ENCODE measurements around the gene KLHL8. TPM values are rescaled to one million over a fixed set of nuclear protein-coding genes. Genes with fewer than 3 reads are reported as not detected.

The KLHL8 gene
- total and polyA plus RNA-seq, 2 donors (not counting 1 experiment from before 2014, with no cell fraction given) = 2.3 to 14.3 TPM

GRCh38 chr4:87171944-87172343 lies 48.5 kb downstream of the KLHL8 start:
- Mint-ChIP-seq H3K4me3 (no peak overlapping the region), H3K9me3 (ENCODE audit: insufficient read depth) (no peaks in the 10 kb centered on the region), H3K27ac (no peak overlapping the region), H3K4me1 (no peaks in the 10 kb centered on the region), H3K27me3 (no peaks in the 10 kb centered on the region)
- Histone ChIP-seq H3K27ac (ENCODE audit: low read length in 2 of 2) (no peak overlapping the region), H2AFZ (ENCODE audit: insufficient read depth, low read depth, low read length, poor library complexity, severe bottlenecking) (no peak overlapping the region), H3K36me3 (replicated peaks in 1 of 2; ENCODE audit: control extremely low read depth in 1 of 2, control insufficient read depth in 1 of 2, extremely low read depth in 1 of 2, insufficient read depth in 2 of 2, low read length in 1 of 2) (peaks cover 3% of the 10 kb centered on the region in 2 experiments), H3K27me3 (replicated peaks in 1 of 4; ENCODE audit: control extremely low read depth in 1 of 4, control insufficient read depth in 3 of 4, insufficient read depth in 4 of 4, low read length in 3 of 4) (no peaks in the 10 kb centered on the region), H3K4me1 (ENCODE audit: control insufficient read depth in 2 of 2, insufficient read depth in 2 of 2, low read length in 2 of 2) (no peaks in the 10 kb centered on the region), H3K9me3 (ENCODE audit: control extremely low read depth in 1 of 3, control insufficient read depth in 2 of 3, insufficient read depth in 1 of 3, low read length in 2 of 3) (no peaks in the 10 kb centered on the region), H3K4me3 (ENCODE audit: control extremely low read depth in 1 of 5, extremely low read depth in 1 of 5, insufficient read depth in 1 of 5, low read depth in 2 of 5, low read length in 4 of 5) (no peak overlapping the region), H3K9ac (ENCODE audit: low read length) (no peak overlapping the region), H3K79me2 (ENCODE audit: control insufficient read depth, insufficient read depth, low read length) (no peaks in the 10 kb centered on the region), H4K20me1 (ENCODE audit: control insufficient read depth, insufficient read depth, low read length, poor library complexity, severe bottlenecking) (no peaks in the 10 kb centered on the region), H3K4me2 (replicated peaks; ENCODE audit: low read depth, low read length, poor library complexity, severe bottlenecking) (no peak overlapping the region)
- ChIA-PET CTCF (interaction anchor here (1.2 kb wide), 1 partner anchor 21 kb away, joined by 4 read pairs; no protein-coding TSS in a partner anchor), POLR2A (no interaction called here)
- intact Hi-C loops (cut with micrococcal nuclease) = loop anchor here (5.0 kb wide), 1 partner anchor 35 kb away; no protein-coding TSS in a partner anchor
- ATAC-seq (ENCODE audit: low read depth) (no peak), DNase-seq (no peak)
- TF ChIP-seq EZH2 (IDR thresholded peaks at IDR 0.05; ENCODE audit: borderline replicate concordance, insufficient read depth, low read depth, low read length, poor library complexity, severe bottlenecking) (no peak), CTCF (IDR thresholded peaks at IDR 0.05) (no peak)
- no CpG with 5 or more reads among the region's 2 CpGs for WGBS (ENCODE audit: insufficient coverage)

- no peak for ATAC-seq (ENCODE audit: low read depth)
- TF ChIP-seq CTCF (IDR thresholded peaks at IDR 0.05) (no peak), EZH2 (IDR thresholded peaks at IDR 0.05; ENCODE audit: borderline replicate concordance, insufficient read depth, low read depth, low read length, poor library complexity, severe bottlenecking) (no peak)
- WGBS (ENCODE audit: insufficient coverage) = 100% methylated on average over 1 of the region's 3 CpGs
- intact Hi-C loops (cut with micrococcal nuclease) = no loop called here
- no peaks in the 10 kb centered on the region for H3K27me3 ChIP-seq (replicated peaks in 1 of 4; ENCODE audit: control extremely low read depth in 1 of 4, control insufficient read depth in 3 of 4, insufficient read depth in 4 of 4, low read length in 3 of 4)
- H3K4me1 ChIP-seq (ENCODE audit: control insufficient read depth in 2 of 2, insufficient read depth in 2 of 2, low read length in 2 of 2) = no peaks in the 10 kb centered on the region
- no peak overlapping the region for H3K4me2 ChIP-seq (replicated peaks; ENCODE audit: low read depth, low read length, poor library complexity, severe bottlenecking)
- H3K27ac Mint-ChIP-seq = no peak overlapping the region
- no peak overlapping the region for H3K4me3 ChIP-seq (ENCODE audit: control extremely low read depth in 1 of 5, extremely low read depth in 1 of 5, insufficient read depth in 1 of 5, low read depth in 2 of 5, low read length in 4 of 5)
- H3K4me1 Mint-ChIP-seq = no peaks in the 10 kb centered on the region
- no peak for DNase-seq
- no peaks in the 10 kb centered on the region for H3K79me2 ChIP-seq (ENCODE audit: control insufficient read depth, insufficient read depth, low read length)
- H3K27me3 Mint-ChIP-seq = no peaks in the 10 kb centered on the region
- peaks cover 3 to 7% of the 10 kb centered on the region in 2 experiments for H3K36me3 ChIP-seq (replicated peaks in 1 of 2; ENCODE audit: control extremely low read depth in 1 of 2, control insufficient read depth in 1 of 2, extremely low read depth in 1 of 2, insufficient read depth in 2 of 2, low read length in 1 of 2)
- POLR2A ChIA-PET = no interaction called here
- H3K9ac ChIP-seq (ENCODE audit: low read length) = no peak overlapping the region
- H3K27ac ChIP-seq (ENCODE audit: low read length in 2 of 2) = no peak overlapping the region
- H2AFZ ChIP-seq (ENCODE audit: insufficient read depth, low read depth, low read length, poor library complexity, severe bottlenecking) = no peak overlapping the region
- H4K20me1 ChIP-seq (ENCODE audit: control insufficient read depth, insufficient read depth, low read length, poor library complexity, severe bottlenecking) = no peaks in the 10 kb centered on the region
- H3K9me3 ChIP-seq (ENCODE audit: control extremely low read depth in 1 of 3, control insufficient read depth in 2 of 3, insufficient read depth in 1 of 3, low read length in 2 of 3) = no peaks in the 10 kb centered on the region
- H3K4me3 Mint-ChIP-seq = no peak overlapping the region
- CTCF ChIA-PET = no interaction called here
- H3K9me3 Mint-ChIP-seq (ENCODE audit: insufficient read depth) = no peaks in the 10 kb centered on the region
Measured at GRCh38 chr4:87166296-87166854, 54.0 kb downstream of the KLHL8 start.

All from B cell (primary cell).